A549 (cell line): Measurements from ENCODE around the gene KLC3.

Experiments
- CTCF ChIP-seq: fragments of >200 bp; sonication (Bioruptor Twin); formaldehyde crosslinking; IDR thresholded peaks from 3 replicates; pipeline ENCODE4 v1.5.1; 2016
- EP300 ChIP-seq, 2 experiments: fragments of >200 bp; sonication (Bioruptor Twin); formaldehyde crosslinking; IDR thresholded peaks; 2 replicates in 1 of 2; 3 replicates in 1 of 2; pipeline ENCODE4 v1.6.1; 2016 to 2017
- HOXB13 ChIP-seq: fragments of 250-450 bp; sonication (Bioruptor Pico); IDR thresholded peaks from 2 replicates; pipeline ENCODE4 v1.5.0; 2020; ENCODE audit warnings: low read depth, mild to moderate bottlenecking, moderate library complexity
- PHF8 ChIP-seq: fragments of 200-600 bp; sonication (generic); IDR thresholded peaks from 2 replicates; pipeline ENCODE4 v1.6.1; 2016; ENCODE audit warnings: low read depth, mild to moderate bottlenecking, antibody characterized with exemption, moderate library complexity, borderline replicate concordance
- RFX5 ChIP-seq: fragments of 450-650 bp; IDR thresholded peaks from 2 replicates; pipeline ENCODE4 v1.7.1; 2014; ENCODE audit warnings: antibody characterized with exemption, mild to moderate bottlenecking, moderate library complexity
- RNF2 ChIP-seq: fragments of 200-600 bp; sonication (generic); IDR thresholded peaks from 2 replicates; pipeline ENCODE4 v1.6.1; 2016; ENCODE audit warnings: low read depth, mild to moderate bottlenecking, antibody characterized with exemption, moderate library complexity, borderline replicate concordance
- SMC3 ChIP-seq: fragments of >200 bp; sonication (Bioruptor Twin); formaldehyde crosslinking; IDR thresholded peaks from 3 replicates; pipeline ENCODE4 v1.6.1; 2018; ENCODE audit warnings: inconsistent platforms
- SREBF2 ChIP-seq: fragments of 450-650 bp; IDR thresholded peaks from 2 replicates; pipeline ENCODE4 v1.6.1; 2014; ENCODE audit warnings: mild to moderate bottlenecking, moderate library complexity

- TF ChIP-seq RNF2 (no peak), RFX5 (no peak), SMC3 (no peak), HOXB13 (CRISPR knock-in tag) (no peak), PHF8 (no peak), EP300 (IDR thresholded peaks at IDR 0.05) (no peak), CTCF (no peak), SREBF2 (no peak)
Measured at GRCh38 chr19:45400192-45400591, 59.6 kb downstream of the KLC3 start.
